Hindlimb muscle (tissue), 1 donor: ENCODE measurements around the gene PLEKHG4B. TPM values are rescaled to one million over a fixed set of nuclear protein-coding genes. Genes with fewer than 3 reads are reported as not detected.
"Not testable (repeated sequence)": the region's sequence is repeated elsewhere in the genome, so short reads cannot be mapped to it uniquely, and the experiment has no call there.

Experiments used
- DNase-seq: peaks from one replicate; pipeline ENCODE4 v3.0.0-alpha.2; 2013
- polyA plus RNA-seq: library from polyadenylated mRNA; unstranded; fragments of 120-200 nt; gene quantifications from one replicate; pipeline ENCODE4 v1.2.1, GENCODE V29; 2013; ENCODE audit not compliant: insufficient read length

PLEKHG4B gene, protein sequence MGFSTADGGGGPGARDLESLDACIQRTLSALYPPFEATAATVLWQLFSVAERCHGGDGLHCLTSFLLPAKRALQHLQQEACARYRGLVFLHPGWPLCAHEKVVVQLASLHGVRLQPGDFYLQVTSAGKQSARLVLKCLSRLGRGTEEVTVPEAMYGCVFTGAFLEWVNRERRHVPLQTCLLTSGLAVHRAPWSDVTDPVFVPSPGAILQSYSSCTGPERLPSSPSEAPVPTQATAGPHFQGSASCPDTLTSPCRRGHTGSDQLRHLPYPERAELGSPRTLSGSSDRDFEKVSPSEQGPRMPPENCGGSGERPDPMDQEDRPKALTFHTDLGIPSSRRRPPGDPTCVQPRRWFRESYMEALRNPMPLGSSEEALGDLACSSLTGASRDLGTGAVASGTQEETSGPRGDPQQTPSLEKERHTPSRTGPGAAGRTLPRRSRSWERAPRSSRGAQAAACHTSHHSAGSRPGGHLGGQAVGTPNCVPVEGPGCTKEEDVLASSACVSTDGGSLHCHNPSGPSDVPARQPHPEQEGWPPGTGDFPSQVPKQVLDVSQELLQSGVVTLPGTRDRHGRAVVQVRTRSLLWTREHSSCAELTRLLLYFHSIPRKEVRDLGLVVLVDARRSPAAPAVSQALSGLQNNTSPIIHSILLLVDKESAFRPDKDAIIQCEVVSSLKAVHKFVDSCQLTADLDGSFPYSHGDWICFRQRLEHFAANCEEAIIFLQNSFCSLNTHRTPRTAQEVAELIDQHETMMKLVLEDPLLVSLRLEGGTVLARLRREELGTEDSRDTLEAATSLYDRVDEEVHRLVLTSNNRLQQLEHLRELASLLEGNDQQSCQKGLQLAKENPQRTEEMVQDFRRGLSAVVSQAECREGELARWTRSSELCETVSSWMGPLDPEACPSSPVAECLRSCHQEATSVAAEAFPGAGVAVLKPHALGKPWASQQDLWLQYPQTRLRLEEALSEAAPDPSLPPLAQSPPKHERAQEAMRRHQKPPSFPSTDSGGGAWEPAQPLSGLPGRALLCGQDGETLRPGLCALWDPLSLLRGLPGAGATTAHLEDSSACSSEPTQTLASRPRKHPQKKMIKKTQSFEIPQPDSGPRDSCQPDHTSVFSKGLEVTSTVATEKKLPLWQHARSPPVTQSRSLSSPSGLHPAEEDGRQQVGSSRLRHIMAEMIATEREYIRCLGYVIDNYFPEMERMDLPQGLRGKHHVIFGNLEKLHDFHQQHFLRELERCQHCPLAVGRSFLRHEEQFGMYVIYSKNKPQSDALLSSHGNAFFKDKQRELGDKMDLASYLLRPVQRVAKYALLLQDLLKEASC (N-terminal part only)
- 0.39 TPM for polyA plus RNA-seq

DNA sequence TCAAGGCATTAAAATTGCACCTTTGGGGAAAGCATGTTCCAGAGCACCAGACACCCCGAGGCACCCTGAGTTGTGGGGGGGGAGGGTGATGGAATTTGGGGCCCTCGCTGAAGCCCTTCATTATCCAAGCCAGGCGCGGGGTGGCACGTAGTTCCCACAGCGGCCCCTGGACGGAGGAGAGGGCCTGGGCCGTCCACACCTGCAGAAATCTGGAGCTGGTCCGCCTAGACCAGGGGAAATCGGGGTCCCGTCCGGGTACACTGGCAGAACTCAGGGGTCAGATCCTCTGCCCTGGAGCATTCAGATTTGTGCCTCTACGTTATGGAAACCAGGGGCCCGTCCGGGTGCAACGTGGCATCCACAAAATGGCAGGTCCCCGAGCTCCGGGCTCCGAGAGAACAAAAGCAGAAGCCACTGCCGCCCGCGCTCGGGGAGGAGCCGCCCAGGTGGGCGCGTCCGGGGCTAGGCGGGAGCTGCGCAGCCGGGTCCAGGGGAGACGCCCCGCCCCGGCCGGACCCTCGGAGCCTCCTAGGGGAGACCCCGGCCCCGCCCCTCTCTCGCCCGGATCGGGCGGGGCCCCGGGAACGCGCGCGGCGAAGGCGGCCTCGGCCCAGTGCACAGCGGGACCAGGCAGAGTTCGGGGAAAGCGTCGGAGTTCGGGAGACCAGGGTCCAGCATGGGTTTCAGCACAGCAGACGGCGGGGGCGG lies at the start of gene PLEKHG4B:
PLEKHG4B (plus strand) TSS at position 613 of the 708 bp plus-strand sequence; CDS start at position 677, 64 bp downstream.
- peak; percentile 38 for DNase-seq

DNA sequence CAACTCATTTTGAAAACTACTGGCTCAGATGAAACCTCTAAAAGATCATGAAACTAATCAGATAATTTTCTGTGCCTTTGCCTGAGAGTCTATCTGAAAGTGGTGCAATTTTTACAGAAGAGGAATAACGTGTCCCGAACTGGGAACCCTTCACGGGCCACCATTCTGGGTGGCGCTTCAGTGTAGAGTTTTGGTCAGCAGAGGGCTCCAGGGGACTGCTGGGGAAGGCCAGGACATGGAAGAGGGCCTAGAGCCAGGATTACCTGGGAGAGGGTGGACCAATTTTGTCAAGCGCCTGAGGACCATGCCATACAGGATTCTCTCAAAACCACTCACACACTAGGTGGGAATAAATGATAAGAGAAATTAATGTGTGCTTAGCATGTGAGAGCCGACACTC lies 49.7 kb upstream of the PLEKHG4B start:
- no peak for DNase-seq

- no peak for DNase-seq
Observed at GRCh38 chr5:48192-48591, 43.8 kb upstream of the PLEKHG4B start.

- not testable (repeated sequence) for DNase-seq
Observed at GRCh38 chr5:49530-49929, 42.4 kb upstream of the PLEKHG4B start.

GRCh38 chr5:49953-50544 lies 41.9 kb upstream of the PLEKHG4B start:
- DNase-seq, result no peak

DNA sequence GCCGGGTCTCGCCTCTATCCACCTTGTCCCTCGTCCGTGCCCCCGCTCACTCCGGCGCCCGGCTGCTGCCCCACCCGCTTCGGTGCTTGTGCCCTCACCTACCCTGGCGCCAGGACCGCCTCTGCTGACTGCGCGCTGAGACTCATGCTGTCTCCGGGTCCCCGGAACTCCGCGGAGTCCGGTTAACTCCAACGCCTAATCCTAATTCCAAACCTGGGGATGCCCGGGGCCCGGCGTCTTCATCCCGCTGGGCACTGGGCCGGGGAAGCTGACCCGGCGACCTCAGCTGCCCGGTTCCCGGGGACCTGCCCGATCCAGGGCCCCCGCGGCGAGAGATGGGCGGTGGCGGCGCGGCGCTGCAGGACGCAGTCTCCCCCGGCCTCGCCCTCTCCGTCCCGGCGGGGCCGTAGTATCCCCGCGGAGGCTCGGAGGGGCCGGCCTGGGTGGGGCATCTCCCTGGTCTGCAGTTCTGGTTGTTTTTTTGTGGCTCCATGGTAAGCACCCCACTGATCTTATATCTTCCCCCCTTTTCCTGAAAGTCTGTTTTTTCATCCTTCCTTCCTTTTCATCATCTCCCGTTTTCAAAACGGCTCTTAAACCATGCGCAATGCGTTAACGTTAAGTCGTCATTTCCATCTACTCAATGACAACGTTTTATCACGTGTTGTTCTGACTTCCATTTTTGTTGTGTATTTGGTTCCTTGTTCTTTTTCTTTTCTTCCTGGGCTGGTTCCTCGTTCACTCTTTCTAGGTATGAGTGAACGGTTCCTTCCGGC lies 41.1 kb upstream of the PLEKHG4B start:
- no peak for DNase-seq

DNA sequence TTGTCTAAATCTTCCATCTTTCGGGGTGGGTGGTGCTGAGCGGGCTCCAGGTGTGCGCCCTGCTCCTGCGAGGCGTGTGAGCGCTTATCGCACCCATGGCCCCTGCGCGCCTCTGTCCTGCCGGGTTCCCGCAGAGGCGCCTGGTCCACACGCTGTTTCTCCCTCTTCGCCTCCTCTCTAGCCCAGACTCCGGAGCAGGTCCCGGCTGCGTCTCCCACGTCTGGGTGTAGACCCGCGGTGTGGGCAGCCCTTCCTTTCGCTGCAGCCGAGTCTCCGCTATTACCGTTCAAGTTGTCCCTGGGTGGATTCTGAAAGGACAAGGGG lies 40.5 kb upstream of the PLEKHG4B start:
- DNase-seq, result no peak

DNA sequence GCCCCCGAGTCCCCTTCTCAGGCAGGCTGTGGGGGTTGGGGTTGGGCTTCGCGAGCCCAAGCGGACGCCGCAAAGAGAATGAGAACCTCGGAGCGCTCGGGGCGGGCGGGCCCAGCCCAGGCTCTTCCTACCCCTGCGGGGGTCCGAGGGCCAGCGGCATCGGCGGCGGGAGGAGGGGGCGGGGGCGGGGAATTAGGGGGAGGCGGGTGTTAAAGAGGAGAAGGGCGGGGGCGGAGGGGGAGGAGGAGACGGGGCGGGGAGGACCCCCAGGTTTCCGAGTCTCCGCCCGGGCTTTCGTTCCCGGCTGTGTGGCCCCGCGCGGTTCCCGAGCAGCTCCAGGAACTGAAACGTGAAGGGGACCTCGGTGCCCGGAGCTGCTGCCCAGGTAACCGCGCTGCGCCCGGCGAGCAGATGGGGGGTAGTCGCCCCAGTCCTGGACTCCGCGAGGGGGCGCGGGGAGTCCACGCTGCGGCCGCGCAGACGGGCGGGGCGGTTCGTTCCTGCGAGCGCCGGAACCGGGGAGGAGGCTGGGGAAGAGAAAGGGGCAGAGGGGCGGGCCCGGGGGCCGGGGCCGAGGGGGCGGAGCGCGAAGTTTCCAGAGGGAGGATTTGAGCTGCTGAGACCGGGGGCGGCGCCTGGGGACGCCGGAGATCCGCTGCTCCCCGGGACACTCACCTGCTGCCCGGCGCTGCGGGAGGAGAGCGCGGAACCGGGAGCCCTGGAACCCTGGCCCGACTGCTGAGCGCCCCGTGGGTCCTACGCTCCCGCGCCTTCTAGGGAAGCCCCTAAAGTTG lies 38.4 kb upstream of the PLEKHG4B start:
- DNase-seq, result peak; percentile 26

DNA sequence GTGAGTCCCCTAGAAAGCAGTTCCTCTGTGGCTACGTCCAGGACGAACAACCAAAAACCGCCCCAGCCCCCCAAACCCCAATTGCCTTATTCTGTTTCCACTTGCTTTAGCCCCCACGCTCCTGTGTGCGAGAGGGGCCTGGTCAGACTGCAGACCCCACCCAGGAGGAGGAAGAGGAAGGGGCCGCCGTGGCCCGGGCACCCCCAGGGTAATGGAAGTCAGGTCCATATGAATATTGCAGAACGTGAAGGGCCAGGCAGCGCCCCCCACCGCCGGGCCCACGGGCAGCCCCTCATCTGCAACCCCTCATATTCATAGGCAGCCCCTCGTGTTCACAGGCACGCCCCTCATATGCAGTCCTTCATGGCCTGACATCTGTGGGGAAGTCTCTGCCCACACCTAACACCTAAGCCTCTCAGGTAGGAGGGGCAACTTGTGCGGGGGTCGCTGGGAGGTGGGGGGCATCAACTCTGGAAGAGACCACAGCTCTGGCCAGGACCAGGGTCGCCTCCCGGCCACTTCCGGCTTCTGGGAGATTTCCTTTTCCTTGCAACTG lies 37.7 kb upstream of the PLEKHG4B start:
- DNase-seq, result no peak

DNA sequence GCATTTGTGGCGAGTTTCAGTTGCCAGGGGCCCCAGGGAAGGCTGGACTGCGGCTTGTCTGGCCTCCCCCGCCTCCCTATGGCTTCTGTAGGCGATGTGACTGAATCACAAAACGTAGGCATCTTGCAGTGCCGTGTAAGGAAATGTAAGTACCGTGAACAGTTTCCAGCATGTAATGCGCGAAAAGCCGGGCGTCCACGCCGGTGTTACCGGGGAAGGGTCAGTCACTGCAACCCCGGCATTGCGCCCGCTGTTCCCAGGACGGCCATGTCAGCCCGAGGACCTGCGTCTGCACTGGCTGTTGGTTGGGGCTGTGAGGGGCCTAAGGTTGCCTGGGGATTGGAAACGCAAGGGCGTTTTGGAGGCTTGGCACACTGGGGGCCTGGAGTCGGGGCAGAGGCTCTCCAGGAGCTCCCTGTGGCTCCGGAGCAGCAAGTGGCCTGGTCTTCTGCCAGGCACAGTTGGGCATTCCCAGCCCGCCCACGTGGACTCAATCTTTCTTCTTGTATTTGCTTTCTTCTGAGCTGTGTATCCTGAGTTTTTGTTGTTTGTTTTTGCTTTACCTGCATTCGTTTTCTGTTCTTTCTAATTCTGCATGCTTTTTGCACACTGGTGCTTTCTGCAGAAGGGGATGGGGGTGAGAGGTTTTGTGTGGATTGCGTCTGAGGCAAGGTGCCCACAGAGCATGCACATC lies 36.9 kb upstream of the PLEKHG4B start:
- no peak for DNase-seq

DNA sequence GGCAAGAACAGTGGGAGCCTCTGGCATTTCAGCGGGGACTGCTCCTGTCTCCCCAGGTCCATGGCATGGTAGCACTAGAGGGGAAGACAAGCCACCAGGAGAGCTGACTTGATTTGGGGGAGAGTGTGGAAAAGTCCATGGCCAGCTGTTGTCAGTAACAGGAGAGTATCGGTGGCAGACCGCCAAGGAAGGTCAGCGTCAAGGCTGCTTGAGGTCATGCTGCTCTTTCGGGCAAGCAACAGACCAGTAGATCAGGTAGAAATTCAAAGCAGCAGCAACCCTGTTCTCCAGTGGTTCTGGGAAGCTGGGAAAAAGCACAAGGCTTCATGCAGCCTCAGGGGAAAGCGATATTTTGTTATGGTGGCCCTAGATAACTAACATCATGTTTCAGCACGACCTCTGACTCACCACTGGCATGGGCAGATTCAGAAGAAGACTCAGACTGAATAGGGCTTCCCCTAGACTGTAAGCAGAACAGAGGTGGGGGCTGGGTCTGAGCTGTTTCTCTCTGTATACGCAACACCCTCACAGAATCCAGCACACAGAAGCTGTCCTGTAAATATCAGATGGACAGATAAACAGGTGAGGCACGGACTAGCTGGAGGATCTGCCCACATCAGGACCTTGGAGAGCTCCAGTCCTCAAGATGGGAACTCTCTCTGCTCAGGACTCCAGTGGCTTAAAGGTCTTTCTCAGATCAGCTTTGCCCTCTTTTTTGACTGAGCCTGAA lies 35.2 kb upstream of the PLEKHG4B start:
- peak; percentile 33 for DNase-seq

DNA sequence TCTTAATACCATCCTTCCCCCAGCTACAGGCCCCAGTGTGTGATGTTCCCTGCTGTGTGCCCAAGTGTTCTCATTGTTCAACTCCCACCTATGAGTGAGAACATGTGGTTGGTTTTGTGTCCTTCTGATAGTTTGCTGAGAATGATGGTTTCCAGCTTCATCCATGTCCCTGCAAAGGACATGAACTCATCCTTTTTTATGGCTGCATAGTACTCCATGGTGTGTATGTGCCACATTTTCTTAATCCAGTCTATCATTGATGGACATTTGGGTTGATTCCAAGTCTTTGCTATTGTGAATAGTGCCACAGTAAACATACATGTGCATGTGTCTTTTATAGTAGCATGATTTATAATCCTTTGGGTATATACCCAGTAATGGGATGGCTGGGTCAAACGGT lies 31.7 kb upstream of the PLEKHG4B start:
- DNase-seq, result not testable (repeated sequence)

DNA sequence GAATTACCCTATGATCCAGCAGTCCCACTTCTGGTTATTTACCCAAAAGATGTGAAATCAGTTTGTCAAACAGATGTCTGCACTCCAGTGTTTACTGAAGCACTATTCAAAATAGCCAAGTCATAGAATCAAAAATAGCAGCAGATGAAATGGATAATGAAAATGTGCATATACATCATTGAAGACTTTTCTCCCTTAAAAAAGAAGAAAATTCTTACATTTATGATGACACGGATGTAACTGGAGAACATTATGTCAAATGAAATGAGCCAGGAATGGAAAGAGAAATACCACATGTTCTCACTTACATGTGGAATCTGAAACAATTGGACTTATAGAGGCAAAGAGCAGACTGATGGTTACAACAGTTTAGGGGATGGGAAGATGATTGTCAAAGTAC lies 21.5 kb upstream of the PLEKHG4B start:
- DNase-seq, result no peak

- DNase-seq, result not testable (repeated sequence)
Observed at GRCh38 chr5:72316-73180, 19.4 kb upstream of the PLEKHG4B start.

- DNase-seq, result not testable (repeated sequence)
Observed at GRCh38 chr5:73181-73447, 18.9 kb upstream of the PLEKHG4B start.

DNA sequence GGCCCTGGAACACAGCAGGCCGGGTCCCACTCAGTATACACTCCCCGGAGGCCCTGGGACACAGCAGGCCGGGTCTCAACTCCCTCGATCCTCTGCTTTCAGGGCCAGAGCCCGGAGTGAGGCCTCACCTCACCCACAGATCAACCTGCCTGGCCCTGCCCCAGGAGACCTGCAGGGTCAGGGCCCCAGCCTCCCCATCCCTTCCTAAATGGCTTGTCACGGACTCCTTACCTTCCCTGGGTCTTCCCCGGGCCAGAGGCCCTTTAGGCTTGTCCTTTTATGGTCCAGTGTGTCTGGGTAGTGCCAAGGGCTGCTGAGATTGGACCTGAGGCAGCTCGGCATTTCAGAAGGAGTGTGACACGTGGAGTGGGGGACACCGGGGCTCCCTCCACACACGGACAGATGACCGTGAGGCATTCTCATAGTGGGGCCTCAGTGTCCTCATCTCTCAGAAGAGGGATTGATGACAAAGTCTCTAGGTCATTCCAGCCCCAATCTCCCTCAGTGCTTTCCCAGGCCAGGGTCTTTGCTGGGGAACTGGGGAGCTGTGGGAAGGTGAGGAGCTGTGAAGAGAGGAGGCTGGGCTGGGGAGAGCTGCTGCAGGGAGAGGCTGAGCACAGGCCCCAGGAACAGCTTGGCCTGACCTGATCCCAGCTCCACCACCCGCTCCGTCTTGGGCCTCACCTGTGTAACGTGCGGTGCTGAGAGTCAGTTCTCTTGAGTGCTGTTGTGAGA lies 18.0 kb upstream of the PLEKHG4B start:
- DNase-seq, result no peak
